HFFc6 (cell line): ENCODE data around the gene NEBL. TPM values are rescaled to one million over a fixed set of nuclear protein-coding genes. Genes with fewer than 3 reads are reported as not detected.

Experiments
- DNase-seq: peaks from one replicate; pipeline ENCODE4 v3.0.0-alpha.2; 2018
- H3K27ac Mint-ChIP-seq: 2 replicates; pipeline ENCODE4 v1.8.0; 2020; ENCODE audit warnings: mild to moderate bottlenecking, mixed read lengths
- H3K27me3 Mint-ChIP-seq: 2 replicates; pipeline ENCODE4 v1.8.0; 2021; ENCODE audit warnings: mild to moderate bottlenecking, moderate library complexity, mixed read lengths; ENCODE audit not compliant: insufficient read depth
- H3K36me3 Mint-ChIP-seq: 2 replicates; pipeline ENCODE4 v1.8.0; 2021; ENCODE audit warnings: low read depth, mixed read lengths
- H3K4me1 Mint-ChIP-seq: 2 replicates; pipeline ENCODE4 v1.8.0; 2020; ENCODE audit warnings: low read depth, mixed read lengths
- H3K4me3 Mint-ChIP-seq: 2 replicates; pipeline ENCODE4 v1.8.0; 2020; ENCODE audit warnings: mild to moderate bottlenecking, moderate library complexity, mixed read lengths
- H3K9me3 Mint-ChIP-seq: 2 replicates; pipeline ENCODE4 v1.8.0; 2020; ENCODE audit warnings: mild to moderate bottlenecking, mixed read lengths
- total RNA-seq, 6 experiments: library from RNA; stranded (reverse); fragmentation: NEBNext Ultra II Directional; extraction: Animal tissue kit (Norgen Biotek cat#: 25700); gene quantifications; 2 replicates in 1 of 6; 3 replicates in 5 of 6; pipeline ENCODE4 v1.2.3, GENCODE V29; 2021
- TF ChIP-seq, protein P1 (sequence below): fragments of 200-600 bp; sonication (generic); IDR thresholded peaks from 2 replicates; pipeline ENCODE4 v1.5.0; 2021; ENCODE audit warnings: antibody characterized with exemption, mild to moderate bottlenecking

The NEBL gene
- total RNA-seq, 6 experiments from 2014 or later = not detected

DNA sequence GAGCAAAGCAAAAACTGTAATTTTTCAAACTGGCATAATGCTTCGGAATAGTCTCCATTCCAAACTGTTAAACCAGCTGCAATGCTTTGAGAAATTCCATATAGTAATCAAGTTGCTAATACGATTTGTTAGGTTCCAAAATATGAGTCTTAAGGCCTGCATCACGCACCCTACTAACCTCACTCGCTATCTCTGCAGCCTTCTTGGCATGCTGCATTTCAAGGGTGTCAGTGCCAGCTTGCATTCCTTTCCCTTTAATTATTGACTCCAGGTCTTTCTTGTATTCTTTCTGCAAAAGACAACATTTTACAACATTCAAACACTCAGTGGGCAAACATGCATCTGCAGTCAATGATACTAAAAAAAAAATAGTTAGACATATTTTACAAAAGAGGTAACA lies 61.8 kb downstream of the NEBL start:
- DNase-seq = no peak
- TF ChIP-seq, protein P1, sequence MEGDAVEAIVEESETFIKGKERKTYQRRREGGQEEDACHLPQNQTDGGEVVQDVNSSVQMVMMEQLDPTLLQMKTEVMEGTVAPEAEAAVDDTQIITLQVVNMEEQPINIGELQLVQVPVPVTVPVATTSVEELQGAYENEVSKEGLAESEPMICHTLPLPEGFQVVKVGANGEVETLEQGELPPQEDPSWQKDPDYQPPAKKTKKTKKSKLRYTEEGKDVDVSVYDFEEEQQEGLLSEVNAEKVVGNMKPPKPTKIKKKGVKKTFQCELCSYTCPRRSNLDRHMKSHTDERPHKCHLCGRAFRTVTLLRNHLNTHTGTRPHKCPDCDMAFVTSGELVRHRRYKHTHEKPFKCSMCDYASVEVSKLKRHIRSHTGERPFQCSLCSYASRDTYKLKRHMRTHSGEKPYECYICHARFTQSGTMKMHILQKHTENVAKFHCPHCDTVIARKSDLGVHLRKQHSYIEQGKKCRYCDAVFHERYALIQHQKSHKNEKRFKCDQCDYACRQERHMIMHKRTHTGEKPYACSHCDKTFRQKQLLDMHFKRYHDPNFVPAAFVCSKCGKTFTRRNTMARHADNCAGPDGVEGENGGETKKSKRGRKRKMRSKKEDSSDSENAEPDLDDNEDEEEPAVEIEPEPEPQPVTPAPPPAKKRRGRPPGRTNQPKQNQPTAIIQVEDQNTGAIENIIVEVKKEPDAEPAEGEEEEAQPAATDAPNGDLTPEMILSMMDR = no peak
- Mint-ChIP-seq H3K4me3 (no peak overlapping the region), H3K27me3 (no peaks in the 10 kb centered on the region), H3K27ac (no peak overlapping the region), H3K36me3 (no peaks in the 10 kb centered on the region), H3K9me3 (peaks cover 51% of the 10 kb centered on the region), H3K4me1 (no peaks in the 10 kb centered on the region)

DNA sequence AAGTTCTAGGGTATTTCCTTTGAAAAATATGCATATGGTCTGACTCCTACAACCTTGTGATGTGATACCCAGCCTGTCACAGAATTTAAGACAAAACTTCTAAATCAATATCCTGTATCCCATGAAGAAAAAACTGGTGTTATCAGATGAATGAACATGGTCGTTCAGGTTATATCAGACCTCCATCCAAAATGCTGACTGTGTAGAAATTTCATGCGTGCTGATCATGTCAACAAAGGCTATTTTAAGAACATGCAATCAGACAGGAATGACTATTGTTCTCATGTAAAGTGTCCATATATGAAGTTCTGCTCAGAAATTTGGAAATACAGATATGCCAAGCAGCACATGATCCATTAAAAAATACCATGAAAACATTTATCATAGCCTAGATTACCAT lies 62.3 kb downstream of the NEBL start:
- no peak overlapping the region for H3K27ac Mint-ChIP-seq

DNA sequence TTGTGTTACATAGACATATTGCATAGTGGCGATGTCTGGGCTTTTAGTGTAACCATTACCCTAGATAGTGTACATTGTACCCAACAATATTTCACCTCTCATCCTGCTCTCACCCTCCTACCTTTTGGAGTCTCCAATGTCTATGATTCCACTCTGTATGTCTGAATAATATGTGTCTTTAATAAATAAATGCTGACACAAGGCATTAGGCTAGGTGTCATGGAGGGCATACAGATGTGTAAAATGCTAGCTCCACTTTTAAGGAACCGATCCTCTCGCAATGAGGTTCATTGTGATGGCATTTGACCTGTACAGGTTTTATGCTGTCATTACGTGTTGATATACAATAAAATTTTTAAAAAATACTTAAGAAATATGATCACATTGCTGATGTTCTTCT lies 74.3 kb downstream of the NEBL start:
- no peak overlapping the region for H3K4me3 Mint-ChIP-seq
- peaks cover 22% of the 10 kb centered on the region for H3K9me3 Mint-ChIP-seq
- no peak for DNase-seq

More for the DNA sequence above, 62.3 kb downstream of the NEBL start:
- DNase-seq = no peak
- Mint-ChIP-seq H3K9me3 (peaks cover 50% of the 10 kb centered on the region), H3K27me3 (no peaks in the 10 kb centered on the region), H3K4me3 (no peak overlapping the region), H3K4me1 (no peaks in the 10 kb centered on the region), H3K36me3 (no peaks in the 10 kb centered on the region)
- TF ChIP-seq, protein P1 = no peak

DNA sequence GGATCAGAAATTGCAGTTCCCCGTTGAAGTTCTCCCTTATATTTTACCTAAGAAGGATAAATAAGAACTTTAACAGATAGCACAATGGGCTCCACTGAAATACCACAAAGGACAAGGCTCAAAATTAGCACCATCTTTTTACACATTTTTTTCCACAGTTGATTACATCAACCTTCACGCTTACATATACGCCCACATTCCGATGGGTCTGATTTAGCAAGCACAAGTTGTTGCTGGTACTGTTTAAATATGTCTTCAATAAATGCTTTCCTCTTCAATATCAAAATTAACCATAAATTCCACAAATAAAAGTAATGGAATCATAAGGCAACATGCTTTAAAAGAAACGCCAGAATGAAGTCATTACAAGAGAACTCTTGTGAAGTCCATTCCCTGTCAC lies 79.5 kb downstream of the NEBL start:
- H3K36me3 Mint-ChIP-seq = peaks cover 7% of the 10 kb centered on the region; the same call in 1 of the 2 replicates
- no peak overlapping the region for H3K4me3 Mint-ChIP-seq
- TF ChIP-seq, protein P1 = no peak
- H3K4me1 Mint-ChIP-seq = no peaks in the 10 kb centered on the region
- H3K9me3 Mint-ChIP-seq = peaks cover 45% of the 10 kb centered on the region
- no peaks in the 10 kb centered on the region for H3K27me3 Mint-ChIP-seq
- DNase-seq = no peak
- no peak overlapping the region for H3K27ac Mint-ChIP-seq

More for the DNA sequence above, 74.3 kb downstream of the NEBL start:
- H3K27ac Mint-ChIP-seq = no peak overlapping the region
- H3K4me1 Mint-ChIP-seq = no peaks in the 10 kb centered on the region
- no peaks in the 10 kb centered on the region for H3K27me3 Mint-ChIP-seq
- H3K36me3 Mint-ChIP-seq = no peaks in the 10 kb centered on the region
- TF ChIP-seq, protein P1 = no peak

DNA sequence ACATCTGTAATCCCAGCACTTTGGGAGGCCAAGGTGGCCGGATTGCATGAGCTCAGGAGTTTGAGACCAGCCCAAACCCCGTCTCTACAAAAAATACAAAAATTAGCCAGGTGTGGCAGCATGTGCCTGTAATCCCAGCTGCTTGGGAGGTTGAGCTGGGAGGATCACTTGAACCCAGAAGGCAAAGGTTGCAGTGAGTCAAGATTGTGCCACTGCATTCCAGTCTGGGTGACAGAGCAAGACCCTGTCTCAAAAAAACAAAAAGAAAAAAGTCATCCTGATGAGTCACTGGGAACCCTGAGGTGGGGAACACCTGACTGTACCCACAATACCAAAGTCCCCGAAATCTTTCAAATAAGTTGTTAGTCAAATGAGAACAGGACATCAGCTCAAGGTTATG lies 80.0 kb downstream of the NEBL start:
- peaks cover 7% of the 10 kb centered on the region; the same call in 1 of the 2 replicates for H3K36me3 Mint-ChIP-seq
- H3K4me3 Mint-ChIP-seq = no peak overlapping the region
- DNase-seq = no peak
- H3K27ac Mint-ChIP-seq = no peak overlapping the region
- H3K4me1 Mint-ChIP-seq = no peaks in the 10 kb centered on the region
- peaks cover 45% of the 10 kb centered on the region for H3K9me3 Mint-ChIP-seq
- H3K27me3 Mint-ChIP-seq = no peaks in the 10 kb centered on the region
- TF ChIP-seq, protein P1 = no peak

DNA sequence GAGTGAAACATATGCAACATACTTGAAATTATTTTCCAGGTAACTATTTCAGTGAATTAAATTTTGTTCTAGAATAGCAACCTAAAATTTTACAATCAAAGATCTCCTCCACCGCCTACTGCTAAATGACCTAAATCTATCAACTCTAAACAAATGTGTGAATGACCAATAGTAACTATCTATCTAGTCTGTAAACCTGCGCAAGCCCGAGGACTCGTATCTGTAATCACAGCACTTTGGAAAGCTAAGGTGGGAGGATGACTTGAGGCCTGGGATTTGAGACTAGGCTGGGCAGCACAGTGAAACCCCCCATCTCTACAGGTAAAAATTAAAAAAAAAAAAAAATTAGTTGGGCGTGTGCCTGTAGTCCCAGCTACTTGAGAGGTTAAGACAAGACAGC lies 83.0 kb downstream of the NEBL start:
- no peaks in the 10 kb centered on the region for H3K4me1 Mint-ChIP-seq
- TF ChIP-seq, protein P1 = no peak
- no peak overlapping the region for H3K4me3 Mint-ChIP-seq
- H3K9me3 Mint-ChIP-seq = peaks cover 45% of the 10 kb centered on the region
- H3K27ac Mint-ChIP-seq = no peak overlapping the region
- H3K36me3 Mint-ChIP-seq = peaks cover 7% of the 10 kb centered on the region; the same call in 1 of the 2 replicates
- DNase-seq = no peak
- no peaks in the 10 kb centered on the region for H3K27me3 Mint-ChIP-seq
